Neural cell (in vitro differentiated cells): ENCODE data around the gene PADI2. TPM values are rescaled to one million over a fixed set of nuclear protein-coding genes. Genes with fewer than 3 reads are reported as not detected.

Experiments used
- H2AFZ ChIP-seq: fragments of 200-600, 300-800 bp; sonication (generic), shearing (Covaris generic); 2 replicates; pipeline ENCODE4 v1.6.0; 2014; ENCODE audit warnings: low read depth, mild to moderate bottlenecking, antibody characterized with exemption, low read length, moderate library complexity
- H3F3A ChIP-seq: fragments of 200-600 bp; shearing (Covaris generic); 2 replicates; pipeline ENCODE4 v1.6.1; 2016; ENCODE audit warnings: mild to moderate bottlenecking, moderate library complexity, mixed read lengths, antibody characterized with exemption, low read length; ENCODE audit not compliant: insufficient read depth, poor library complexity, severe bottlenecking
- H3K27ac ChIP-seq: fragments of 200-600, 300-800 bp; sonication (generic), shearing (Covaris generic); 2 replicates; pipeline ENCODE4 v1.5.1; 2014; ENCODE audit warnings: mild to moderate bottlenecking, low read length, moderate library complexity
- H3K27me3 ChIP-seq: fragments of 300-800, 200-600 bp; sonication (generic), shearing (Covaris generic); 2 replicates; pipeline ENCODE4 v1.6.0; 2014; ENCODE audit warnings: mild to moderate bottlenecking, low read depth, low read length, moderate library complexity; ENCODE audit not compliant: insufficient read depth
- H3K36me3 ChIP-seq: fragments of 300-800, 200-600 bp; sonication (generic), shearing (Covaris generic); 2 replicates; pipeline ENCODE4 v1.5.1; 2014; ENCODE audit warnings: mild to moderate bottlenecking, antibody characterized with exemption, low read length, moderate library complexity; ENCODE audit not compliant: insufficient read depth
- H3K4me2 ChIP-seq: fragments of 300-800, 200-600 bp; sonication (generic), shearing (Covaris generic); 2 replicates; pipeline ENCODE4 v1.6.0; 2014; ENCODE audit warnings: mild to moderate bottlenecking, low read length
- H3K4me3 ChIP-seq: fragments of 300-800, 200-600 bp; sonication (generic), shearing (Covaris generic); 2 replicates; pipeline ENCODE4 v1.5.1; 2014; ENCODE audit warnings: mild to moderate bottlenecking, low read length, moderate library complexity
- H3K79me2 ChIP-seq: fragments of 200-600 bp; shearing (Covaris generic); replicated peaks from 2 replicates; pipeline ENCODE4 v1.6.0; 2014; ENCODE audit warnings: mild to moderate bottlenecking, low read length, moderate library complexity; ENCODE audit not compliant: insufficient read depth
- H3K9ac ChIP-seq: fragments of 300-800, 200-600 bp; sonication (generic), shearing (Covaris generic); 2 replicates; pipeline ENCODE4 v1.6.1; 2016; ENCODE audit warnings: mild to moderate bottlenecking, low read length, mixed read lengths
- H3K9me2 ChIP-seq: fragments of 200-600 bp; shearing (Covaris generic); 2 replicates; pipeline ENCODE4 v1.6.1; 2016; ENCODE audit warnings: mild to moderate bottlenecking, low read length, mixed read lengths; ENCODE audit not compliant: insufficient read depth
- H3K9me3 ChIP-seq: fragments of 200-600, 300-800 bp; sonication (generic), shearing (Covaris generic); 2 replicates; pipeline ENCODE4 v1.6.1; 2016; ENCODE audit warnings: mild to moderate bottlenecking, mixed run types, low read length, moderate library complexity, mixed read lengths
- H4K20me1 ChIP-seq: fragments of 200-600 bp; shearing (Covaris generic); 2 replicates; pipeline ENCODE4 v1.6.1; 2016; ENCODE audit warnings: mild to moderate bottlenecking, mixed run types; ENCODE audit not compliant: insufficient read depth
- CTCF ChIP-seq: fragments of 450-650 bp; IDR thresholded peaks from 2 replicates; pipeline ENCODE4 v1.5.1; 2014; ENCODE audit warnings: antibody characterized with exemption, mild to moderate bottlenecking, moderate library complexity; ENCODE audit not compliant: poor library complexity, severe bottlenecking
- EP300 ChIP-seq: fragments of 450-650 bp; conservative IDR thresholded peaks from 2 replicates; pipeline ENCODE4 v1.6.1; 2014; ENCODE audit warnings: antibody characterized with exemption, mild to moderate bottlenecking, moderate library complexity; ENCODE audit not compliant: poor library complexity, severe bottlenecking
- EZH2 ChIP-seq: fragments of 200-600, 300-800 bp; shearing (Covaris generic), sonication (generic); IDR thresholded peaks from 2 replicates; pipeline ENCODE4 v1.6.1; 2014; ENCODE audit warnings: antibody characterized with exemption, low read length, borderline replicate concordance, mild to moderate bottlenecking; ENCODE audit not compliant: insufficient read depth, poor library complexity, severe bottlenecking
- MXI1 ChIP-seq: fragments of 450-650 bp; conservative IDR thresholded peaks from 2 replicates; pipeline ENCODE4 v1.6.1; 2014; ENCODE audit warnings: antibody characterized with exemption, mild to moderate bottlenecking; ENCODE audit not compliant: poor library complexity, severe bottlenecking
- POLR2AphosphoS5 ChIP-seq: IDR thresholded peaks from 2 replicates; pipeline ENCODE4 v1.6.1; 2012
- RAD21 ChIP-seq: fragments of 450-650 bp; conservative IDR thresholded peaks from 2 replicates; pipeline ENCODE4 v1.6.1; 2014; ENCODE audit warnings: antibody characterized with exemption, mild to moderate bottlenecking, moderate library complexity
- REST ChIP-seq: IDR thresholded peaks from 2 replicates; pipeline ENCODE4 v1.6.1; 2012; ENCODE audit warnings: borderline replicate concordance
- SMC3 ChIP-seq: fragments of 450-650 bp; conservative IDR thresholded peaks from 2 replicates; pipeline ENCODE4 v1.6.1; 2014; ENCODE audit warnings: antibody characterized with exemption, mild to moderate bottlenecking, moderate library complexity; ENCODE audit not compliant: poor library complexity
- TAF1 ChIP-seq: IDR thresholded peaks from 2 replicates; pipeline ENCODE4 v1.6.1; 2012; ENCODE audit warnings: low read depth
- polyA plus RNA-seq: library from polyadenylated mRNA; depleted of rRNA; stranded (reverse); fragments of >200 nt; gene quantifications from 2 replicates; pipeline ENCODE4 v1.2.3, GENCODE V29; 2014

PADI2 gene
- polyA plus RNA-seq, 1 donor from 2014 or later: 1.6 TPM

DNA sequence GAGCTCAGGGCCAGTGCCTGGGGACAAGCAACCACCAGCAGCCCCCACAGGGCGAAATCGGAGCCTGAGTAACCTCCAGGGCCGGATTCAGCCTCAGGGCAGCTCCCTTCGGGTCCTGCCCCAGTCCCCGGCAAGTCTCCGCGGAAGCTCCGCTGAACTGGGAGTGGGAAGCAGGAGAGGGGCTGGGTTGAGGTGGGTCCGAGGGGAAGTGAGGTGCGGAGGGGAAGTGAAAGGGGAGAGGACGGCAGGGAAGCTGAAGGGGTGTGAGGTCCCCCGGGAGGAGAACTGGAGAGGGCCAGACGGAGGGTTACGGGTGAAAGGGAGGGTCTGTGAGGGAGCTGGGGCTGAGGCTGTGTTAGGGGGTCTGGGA, 560 bp downstream of the PADI2 start:
- Histone ChIP-seq H3K9me3 (no peaks in the 10 kb centered on the region), H3K79me2 (no peaks in the 10 kb centered on the region), H3K9ac (peak overlapping the region; percentile 56), H4K20me1 (no peaks in the 10 kb centered on the region), H2AFZ (no peak overlapping the region), H3K4me3 (peak overlapping the region; percentile 71), H3K27me3 (peaks cover 36% of the 10 kb centered on the region), H3K27ac (no peak overlapping the region), H3K36me3 (no peaks in the 10 kb centered on the region), H3K9me2 (no peaks in the 10 kb centered on the region), H3K4me2 (peak overlapping the region; percentile 42), H3F3A (no peaks in the 10 kb centered on the region)
- TF ChIP-seq REST: no peak
- TF ChIP-seq SMC3: no peak
- TF ChIP-seq MXI1: no peak
- TF ChIP-seq EZH2: no peak
- no peak for TF ChIP-seq EP300
- TF ChIP-seq TAF1: no peak
- TF ChIP-seq POLR2AphosphoS5: no peak
- TF ChIP-seq CTCF: no peak
- TF ChIP-seq RAD21: no peak

DNA sequence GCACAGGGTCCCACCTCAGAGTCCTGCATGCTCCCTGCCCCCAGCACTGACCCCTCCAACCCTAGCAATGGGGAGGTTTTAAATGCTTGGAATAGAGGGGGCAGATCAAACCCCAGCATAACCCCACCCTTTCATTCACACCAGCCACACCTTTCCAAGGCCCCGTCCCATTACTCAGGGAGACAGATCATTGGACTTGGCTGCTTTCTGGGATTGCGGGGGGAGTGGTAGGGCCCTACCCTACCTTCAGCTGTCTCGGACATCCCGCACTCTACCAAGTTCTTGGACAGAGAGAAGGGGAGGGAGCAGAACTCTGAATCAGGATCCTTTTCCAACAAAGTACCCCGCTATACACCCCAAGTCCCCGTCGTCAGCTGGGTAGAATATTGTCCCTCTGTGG, 983 bp downstream of the PADI2 start:
- no peaks in the 10 kb centered on the region for H3F3A ChIP-seq
- peak overlapping the region; percentile 71 for H3K4me3 ChIP-seq
- H3K9me2 ChIP-seq: no peaks in the 10 kb centered on the region
- no peak overlapping the region for H3K27ac ChIP-seq
- no peaks in the 10 kb centered on the region for H3K9me3 ChIP-seq
- H3K27me3 ChIP-seq: peaks cover 36% of the 10 kb centered on the region
- no peak overlapping the region for H2AFZ ChIP-seq
- no peak overlapping the region for H3K9ac ChIP-seq
- no peaks in the 10 kb centered on the region for H3K79me2 ChIP-seq
- no peaks in the 10 kb centered on the region for H4K20me1 ChIP-seq
- H3K36me3 ChIP-seq: no peaks in the 10 kb centered on the region
- no peak overlapping the region for H3K4me2 ChIP-seq
- no peak for TF ChIP-seq SMC3
- TF ChIP-seq REST: no peak
- no peak for TF ChIP-seq RAD21
- no peak for TF ChIP-seq CTCF
- TF ChIP-seq TAF1: no peak
- TF ChIP-seq EZH2: no peak
- no peak for TF ChIP-seq MXI1
- TF ChIP-seq POLR2AphosphoS5: no peak
- no peak for TF ChIP-seq EP300
